GM13976 (cell line): ENCODE measurements around the gene NLGN1.

ENCODE experiments used
- DNase-seq: peaks from one replicate; pipeline ENCODE4 v3.0.0; 2012; ENCODE audit warnings: low spot score
- in situ Hi-C: fragments of 300-500 bp; cut with MboI; formaldehyde crosslinking; loops from one replicate; pipeline ENCODE4 v1.12.0; 2022; ENCODE audit warnings: low sequenced_read_pairs, mixed read lengths, inconsistent platforms; ENCODE audit not compliant: unreplicated experiment
- TF ChIP-seq, protein P1 (sequence below): IDR thresholded peaks from 2 replicates; pipeline ENCODE4 v1.5.1; 2012; ENCODE audit warnings: borderline replicate concordance, mild to moderate bottlenecking; ENCODE audit not compliant: insufficient read depth; ENCODE audit errors: extremely low read depth, missing control alignments, control extremely low read depth

The NLGN1 gene

DNA sequence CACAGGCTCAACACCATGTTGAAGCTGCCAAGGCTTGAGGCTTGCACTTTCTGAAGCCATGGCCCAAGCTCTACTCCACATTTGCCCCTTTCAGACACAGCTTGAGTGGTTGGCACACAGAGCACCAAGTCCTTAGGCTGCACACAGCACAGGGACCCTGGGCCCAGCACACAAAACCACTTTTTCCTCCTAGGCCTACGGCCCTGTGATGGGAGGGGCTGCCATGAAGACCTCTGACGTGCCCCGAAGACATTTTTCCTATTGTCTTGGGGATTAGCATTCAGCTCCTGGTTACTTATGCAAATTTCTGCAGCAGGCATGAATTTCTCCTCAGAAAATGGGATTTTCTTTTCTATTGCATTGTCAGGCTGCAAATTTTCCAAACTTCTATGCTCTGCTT is 445.5 kb downstream of the NLGN1 start:
- DNase-seq: no peak
- TF ChIP-seq, protein P1, sequence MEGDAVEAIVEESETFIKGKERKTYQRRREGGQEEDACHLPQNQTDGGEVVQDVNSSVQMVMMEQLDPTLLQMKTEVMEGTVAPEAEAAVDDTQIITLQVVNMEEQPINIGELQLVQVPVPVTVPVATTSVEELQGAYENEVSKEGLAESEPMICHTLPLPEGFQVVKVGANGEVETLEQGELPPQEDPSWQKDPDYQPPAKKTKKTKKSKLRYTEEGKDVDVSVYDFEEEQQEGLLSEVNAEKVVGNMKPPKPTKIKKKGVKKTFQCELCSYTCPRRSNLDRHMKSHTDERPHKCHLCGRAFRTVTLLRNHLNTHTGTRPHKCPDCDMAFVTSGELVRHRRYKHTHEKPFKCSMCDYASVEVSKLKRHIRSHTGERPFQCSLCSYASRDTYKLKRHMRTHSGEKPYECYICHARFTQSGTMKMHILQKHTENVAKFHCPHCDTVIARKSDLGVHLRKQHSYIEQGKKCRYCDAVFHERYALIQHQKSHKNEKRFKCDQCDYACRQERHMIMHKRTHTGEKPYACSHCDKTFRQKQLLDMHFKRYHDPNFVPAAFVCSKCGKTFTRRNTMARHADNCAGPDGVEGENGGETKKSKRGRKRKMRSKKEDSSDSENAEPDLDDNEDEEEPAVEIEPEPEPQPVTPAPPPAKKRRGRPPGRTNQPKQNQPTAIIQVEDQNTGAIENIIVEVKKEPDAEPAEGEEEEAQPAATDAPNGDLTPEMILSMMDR: no peak
- in situ Hi-C loops: no loop called here

DNA sequence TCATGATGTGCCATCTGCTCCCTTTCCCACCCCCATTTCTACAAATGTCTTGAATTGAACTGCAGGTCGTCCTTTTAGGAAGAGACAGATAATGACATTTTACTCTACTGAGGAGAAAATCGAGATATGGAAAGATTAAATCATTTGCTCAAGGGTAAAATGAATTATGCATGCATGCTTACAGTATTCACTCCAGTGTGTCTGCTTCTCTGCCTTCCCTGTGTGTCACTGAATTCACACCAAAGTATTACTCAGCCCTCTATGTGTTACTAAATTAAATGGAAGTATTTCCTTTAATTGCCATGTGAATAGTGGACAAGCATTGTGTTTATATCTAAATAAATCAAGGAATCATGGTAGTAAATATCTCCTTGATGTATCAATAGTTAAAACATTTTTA is 449.0 kb downstream of the NLGN1 start:
- no peak for DNase-seq
- in situ Hi-C loops: no loop called here
- TF ChIP-seq, protein P1: no peak

DNA sequence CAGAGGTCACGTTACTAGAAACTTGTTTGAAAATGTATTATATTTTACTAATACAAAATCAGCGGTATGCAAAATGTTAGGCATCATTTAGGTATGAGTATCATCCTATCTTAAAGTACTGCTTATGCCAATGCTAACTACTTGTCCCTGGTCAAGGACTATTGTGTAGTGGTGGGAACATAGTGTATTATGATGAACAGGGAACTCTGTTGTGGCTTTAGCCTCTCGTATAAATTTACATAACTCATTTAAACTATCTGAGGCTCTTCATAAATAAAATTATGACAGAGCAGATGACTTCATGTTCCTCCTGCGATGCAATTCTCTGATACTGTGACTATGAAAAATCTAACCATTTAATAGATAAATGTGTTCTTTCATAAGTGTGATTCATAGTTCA is 451.9 kb downstream of the NLGN1 start:
- TF ChIP-seq, protein P1: no peak
- no peak for DNase-seq
- in situ Hi-C loops: no loop called here

DNA sequence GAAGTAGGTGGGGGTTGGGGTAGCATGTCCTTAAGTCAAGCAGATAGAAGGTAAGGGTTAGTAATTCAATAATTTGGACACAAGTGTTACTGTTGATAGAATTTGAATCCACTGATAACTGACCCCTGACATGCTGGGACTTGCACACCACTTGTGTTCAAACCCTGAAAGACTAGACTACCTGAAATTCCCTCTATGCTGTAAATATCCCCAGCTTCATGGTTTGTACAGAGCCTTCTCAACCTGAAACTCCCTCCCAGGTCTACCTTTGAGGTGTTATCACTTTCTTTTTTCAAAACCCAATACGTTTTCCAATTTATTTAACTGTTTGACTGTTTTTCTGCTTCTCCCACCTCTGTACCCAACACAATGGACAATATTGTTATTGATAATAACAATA is 459.6 kb downstream of the NLGN1 start:
- in situ Hi-C loops: no loop called here
- no peak for DNase-seq

DNA sequence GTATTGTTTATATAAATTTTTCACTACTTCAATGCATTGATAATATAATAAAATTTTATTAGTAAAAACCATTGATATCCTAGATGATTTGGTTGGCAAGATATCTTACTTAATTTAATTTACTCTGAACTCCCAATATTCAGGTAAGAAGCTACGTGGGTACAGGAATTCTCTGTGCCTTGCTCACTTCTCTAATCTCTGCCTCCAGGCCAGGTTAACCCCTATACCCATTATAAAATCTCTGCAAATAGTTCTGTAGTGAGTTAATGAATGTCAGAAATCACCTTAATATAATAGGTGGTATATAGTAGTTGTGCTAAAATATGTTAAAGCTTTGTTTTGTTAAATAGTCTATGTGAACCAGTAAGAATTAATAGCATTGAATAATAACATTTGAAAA is 465.2 kb downstream of the NLGN1 start:
- no peak for DNase-seq
- TF ChIP-seq, protein P1: no peak
- in situ Hi-C loops: no loop called here

More for the DNA sequence above, 459.6 kb downstream of the NLGN1 start:
- TF ChIP-seq, protein P1: no peak

DNA sequence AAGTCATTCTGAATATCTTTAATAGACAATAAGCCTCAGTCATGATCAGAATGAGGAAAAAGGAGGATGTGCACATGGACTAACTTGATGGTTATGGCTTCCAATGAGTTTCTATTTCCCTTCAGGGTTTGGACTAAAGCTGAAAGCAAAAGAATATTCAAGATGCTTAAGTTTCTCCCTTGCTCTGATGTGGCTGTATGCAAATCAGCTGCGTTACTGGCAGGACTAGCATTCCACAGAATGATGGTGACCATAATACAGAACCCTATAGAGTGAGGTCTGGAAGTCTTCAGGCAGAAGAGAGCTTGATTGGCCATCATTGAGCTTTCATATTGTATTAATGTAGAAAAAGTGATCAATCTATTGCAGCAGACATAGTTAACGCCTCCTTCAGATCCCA is 466.0 kb downstream of the NLGN1 start:
- DNase-seq: no peak
- TF ChIP-seq, protein P1: no peak
- in situ Hi-C loops: no loop called here
